SJSA1 (cell line): ENCODE measurements around the gene CDKN2C. TPM values are rescaled to one million over a fixed set of nuclear protein-coding genes. Genes with fewer than 3 reads are reported as not detected.
A peak's percentile ranks its signal among the peaks of the same experiment; 100 is the strongest.
"Not testable (repeated sequence)": the region's sequence is repeated elsewhere in the genome, so short reads cannot be mapped to it uniquely, and the experiment has no call there.

Experiments
- DNase-seq, 2 experiments: peaks; one replicate each; pipeline ENCODE4 v3.0.0-alpha.2; 2015 to 2020; ENCODE audit warnings: low spot score in 2 of 2, low read depth in 1 of 2
- H3K27ac ChIP-seq: fragments of 250-450 bp; sonication (Bioruptor Pico); 2 replicates; pipeline ENCODE4 v1.5.1; 2020; ENCODE audit warnings: mild to moderate bottlenecking, moderate library complexity
- H3K27me3 ChIP-seq: fragments of 250-450 bp; sonication (Bioruptor Pico); replicated peaks from 2 replicates; pipeline ENCODE4 v1.5.1; 2020; ENCODE audit warnings: mild to moderate bottlenecking, moderate library complexity
- H3K36me3 ChIP-seq: fragments of 250-450 bp; sonication (Bioruptor Pico); 2 replicates; pipeline ENCODE4 v1.5.1; 2020; ENCODE audit warnings: mild to moderate bottlenecking
- H3K4me1 ChIP-seq: fragments of 250-450 bp; sonication (Bioruptor Pico); replicated peaks from 2 replicates; pipeline ENCODE4 v1.6.1; 2021; ENCODE audit warnings: mild to moderate bottlenecking
- H3K4me3 ChIP-seq: fragments of 250-450 bp; sonication (Bioruptor Pico); 2 replicates; pipeline ENCODE4 v1.5.1; 2020; ENCODE audit warnings: mild to moderate bottlenecking
- H3K9me3 ChIP-seq: fragments of 250-450 bp; sonication (Bioruptor Pico); replicated peaks from 2 replicates; pipeline ENCODE4 v1.5.1; 2020; ENCODE audit warnings: mild to moderate bottlenecking
- total RNA-seq: library from RNA; depleted of rRNA; stranded (reverse); fragments of >200 nt; shearing (Covaris generic); gene quantifications from 2 replicates; pipeline ENCODE4 v1.2.3, GENCODE V29; 2014; rRNA removed

CDKN2C gene
- total RNA-seq, result 222 and 225 TPM in 2 replicates

DNA sequence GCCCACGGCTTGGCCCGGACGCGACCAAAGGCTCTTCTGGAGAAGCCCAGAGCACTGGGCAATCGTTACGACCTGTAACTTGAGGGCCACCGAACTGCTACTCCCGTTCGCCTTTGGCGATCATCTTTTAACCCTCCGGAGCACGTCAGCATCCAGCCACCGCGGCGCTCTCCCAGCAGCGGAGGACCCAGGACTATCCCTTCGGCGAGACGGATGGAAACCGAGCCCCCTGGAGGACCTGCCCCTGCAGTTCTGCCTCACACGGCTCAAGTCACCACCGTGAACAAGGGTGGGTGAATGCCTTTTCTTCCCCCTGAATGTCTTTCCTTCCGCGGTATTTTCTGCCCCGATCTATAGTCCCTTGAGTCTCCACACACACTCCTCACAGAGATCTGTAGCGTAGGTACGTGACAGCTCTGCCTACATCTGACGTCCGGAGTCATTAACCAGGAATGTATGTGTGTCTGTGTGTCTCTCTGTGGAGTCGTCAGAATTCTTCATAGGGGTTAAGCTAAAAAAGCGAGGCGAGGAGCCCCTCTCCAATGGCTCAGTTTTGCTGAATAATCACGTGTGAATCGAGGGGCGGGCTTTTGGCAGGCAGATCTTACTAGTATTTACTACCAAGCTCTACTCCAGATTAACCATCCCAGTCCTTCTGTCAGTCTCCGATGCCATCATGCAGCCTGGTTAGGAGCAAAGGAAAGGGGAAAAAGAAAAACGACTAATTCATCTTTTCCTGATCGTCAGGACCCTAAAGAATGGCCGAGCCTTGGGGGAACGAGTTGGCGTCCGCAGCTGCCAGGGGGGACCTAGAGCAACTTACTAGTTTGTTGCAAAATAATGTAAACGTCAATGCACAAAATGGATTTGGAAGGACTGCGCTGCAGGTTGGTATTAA lies at the start of gene CDKN2C:
CDKN2C (plus strand) TSS at position 635 of the 898 bp plus-strand sequence; CDS start at position 759, 124 bp downstream.
- DNase-seq, result peak; percentile 91 to 92
- Histone ChIP-seq H3K27me3 (no peaks in the 10 kb centered on the region), H3K27ac (peak within 1 kb of the TSS; percentile 99), H3K4me3 (peak within 1 kb of the TSS; percentile 85), H3K4me1 (peaks cover 8% of the 10 kb centered on the region), H3K9me3 (no peaks in the 10 kb centered on the region), H3K36me3 (peaks cover 66% of the 10 kb centered on the region)

DNA sequence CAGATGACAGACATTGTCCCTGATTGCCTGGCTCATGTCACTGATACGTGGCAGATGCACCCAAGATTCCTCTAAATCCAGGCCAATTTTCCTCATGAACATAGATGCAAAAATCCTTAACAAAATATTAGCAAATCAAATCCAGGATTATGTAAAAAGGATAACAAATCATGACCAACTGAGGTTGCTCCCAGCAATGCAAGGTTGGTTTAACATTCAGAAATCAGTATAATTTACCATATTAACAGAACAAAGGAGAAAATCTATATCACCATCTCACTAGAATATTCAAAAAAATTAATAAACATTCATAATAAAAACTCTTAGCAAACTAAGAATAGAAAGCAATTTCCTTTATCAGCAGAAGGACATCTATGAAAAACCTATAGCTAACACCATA lies 49.6 kb upstream of the CDKN2C start:
- Histone ChIP-seq H3K9me3 (peaks cover 6% of the 10 kb centered on the region; the same call in 1 of the 2 replicates), H3K27me3 (no peaks in the 10 kb centered on the region), H3K27ac (no peak overlapping the region), H3K36me3 (no peaks in the 10 kb centered on the region; the same call in 1 of the 2 replicates), H3K4me3 (no peak overlapping the region), H3K4me1 (no peaks in the 10 kb centered on the region)
- no peak for DNase-seq

DNA sequence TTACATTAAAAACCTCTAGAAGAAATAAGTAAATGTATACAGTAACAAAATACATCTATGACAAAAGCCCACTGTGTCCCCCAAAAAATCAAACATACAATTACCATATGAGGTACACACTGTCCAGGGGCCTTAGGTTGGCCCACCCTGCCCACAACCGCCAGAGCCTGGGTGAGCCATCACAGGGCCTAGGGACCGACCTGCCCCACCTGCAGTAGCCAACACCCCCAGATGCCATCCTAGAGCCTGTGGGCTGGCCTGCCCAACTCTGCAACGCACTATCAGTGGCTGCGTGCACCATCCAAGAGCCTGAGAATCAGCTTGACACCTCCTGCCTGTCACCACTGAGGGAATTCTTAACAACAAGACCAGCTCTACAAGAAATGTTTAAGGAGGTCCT lies 49.0 kb upstream of the CDKN2C start:
- Histone ChIP-seq H3K36me3 (no peaks in the 10 kb centered on the region; the same call in 1 of the 2 replicates), H3K27me3 (no peaks in the 10 kb centered on the region), H3K27ac (no peak overlapping the region), H3K4me1 (no peaks in the 10 kb centered on the region), H3K9me3 (peaks cover 6% of the 10 kb centered on the region; the same call in 1 of the 2 replicates), H3K4me3 (no peak overlapping the region)
- no peak for DNase-seq

DNA sequence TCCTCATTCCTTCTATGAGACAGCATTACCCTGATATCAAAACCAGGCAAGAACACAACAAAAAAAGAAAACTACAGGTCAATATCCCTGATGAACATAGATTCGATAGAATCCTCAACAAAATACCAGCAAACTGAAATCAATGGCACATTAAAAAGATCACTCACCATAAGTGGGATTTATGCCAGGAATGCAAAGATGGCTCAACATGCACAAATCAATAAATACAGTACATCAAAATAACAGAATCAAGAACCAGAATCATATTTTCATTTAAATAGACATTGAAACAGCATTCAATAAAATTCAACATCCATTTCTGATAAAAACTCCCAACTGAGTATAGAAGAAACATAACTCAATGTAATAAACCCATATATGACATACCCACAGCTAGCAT lies 46.5 kb upstream of the CDKN2C start:
- Histone ChIP-seq H3K9me3 (peaks cover 6% of the 10 kb centered on the region; the same call in 1 of the 2 replicates), H3K27me3 (no peaks in the 10 kb centered on the region), H3K27ac (no peak overlapping the region), H3K4me3 (no peak overlapping the region), H3K4me1 (no peaks in the 10 kb centered on the region), H3K36me3 (no peaks in the 10 kb centered on the region; the same call in 1 of the 2 replicates)
- DNase-seq, result no peak

DNA sequence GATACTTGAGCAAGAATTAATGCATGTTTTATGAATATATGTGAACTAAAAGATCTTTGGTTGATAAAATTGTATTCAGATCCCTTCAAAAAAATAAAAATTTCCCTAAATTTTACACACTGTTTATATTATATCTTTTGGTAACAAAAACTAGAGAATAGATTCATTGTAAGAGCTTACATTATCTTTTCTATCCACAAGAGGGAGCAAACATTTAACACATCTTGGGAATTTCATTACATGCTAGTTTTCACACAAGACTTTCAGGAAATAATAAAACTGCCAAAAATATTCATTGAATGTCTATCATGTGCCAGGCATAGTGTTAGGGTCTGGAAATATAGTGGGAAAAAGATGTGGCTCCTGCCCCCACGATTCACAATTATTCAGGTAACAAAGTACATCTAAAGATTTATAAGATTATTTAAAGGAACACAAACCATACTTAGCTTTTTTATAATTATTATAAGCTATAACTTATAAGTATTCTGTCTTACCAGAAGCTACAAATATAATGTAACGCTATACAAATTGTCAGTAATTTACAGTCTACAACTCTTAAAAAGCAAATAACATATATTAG lies 40.6 kb upstream of the CDKN2C start:
- peak in 1 of 2 experiments; percentile 28 for DNase-seq

DNA sequence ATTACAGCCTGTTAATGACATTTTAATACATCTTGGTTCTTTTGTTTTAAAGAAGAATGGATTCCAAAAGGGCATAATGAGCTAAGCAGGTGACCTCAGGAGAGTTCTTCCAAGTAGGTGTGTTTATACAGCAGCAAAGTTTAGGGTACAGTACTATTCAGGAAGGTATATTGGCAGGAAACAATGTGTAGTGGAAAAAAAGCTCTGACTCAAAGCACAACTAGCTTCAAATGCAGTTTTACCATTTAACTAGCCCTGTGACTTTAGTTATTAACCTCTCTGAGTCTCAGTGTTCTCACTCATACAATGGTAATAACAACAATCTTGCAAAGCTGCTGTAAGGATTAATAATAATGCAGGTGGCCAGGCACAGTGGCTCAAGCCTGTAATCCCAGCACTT lies 39.9 kb upstream of the CDKN2C start:
- DNase-seq, result no peak
- H3K27ac ChIP-seq, result no peak overlapping the region
- peaks cover 5% of the 10 kb centered on the region; the same call in 1 of the 2 replicates for H3K4me1 ChIP-seq
- no peaks in the 10 kb centered on the region; the same call in 1 of the 2 replicates for H3K9me3 ChIP-seq
- H3K36me3 ChIP-seq, result no peaks in the 10 kb centered on the region
- H3K4me3 ChIP-seq, result no peak overlapping the region
- no peaks in the 10 kb centered on the region for H3K27me3 ChIP-seq

More for the DNA sequence above, 40.6 kb upstream of the CDKN2C start:
- no peak overlapping the region for H3K27ac ChIP-seq
- H3K36me3 ChIP-seq, result no peaks in the 10 kb centered on the region
- peaks cover 5% of the 10 kb centered on the region; the same call in 1 of the 2 replicates for H3K4me1 ChIP-seq
- H3K27me3 ChIP-seq, result no peaks in the 10 kb centered on the region
- H3K4me3 ChIP-seq, result no peak overlapping the region
- H3K9me3 ChIP-seq, result no peaks in the 10 kb centered on the region; the same call in 1 of the 2 replicates

DNA sequence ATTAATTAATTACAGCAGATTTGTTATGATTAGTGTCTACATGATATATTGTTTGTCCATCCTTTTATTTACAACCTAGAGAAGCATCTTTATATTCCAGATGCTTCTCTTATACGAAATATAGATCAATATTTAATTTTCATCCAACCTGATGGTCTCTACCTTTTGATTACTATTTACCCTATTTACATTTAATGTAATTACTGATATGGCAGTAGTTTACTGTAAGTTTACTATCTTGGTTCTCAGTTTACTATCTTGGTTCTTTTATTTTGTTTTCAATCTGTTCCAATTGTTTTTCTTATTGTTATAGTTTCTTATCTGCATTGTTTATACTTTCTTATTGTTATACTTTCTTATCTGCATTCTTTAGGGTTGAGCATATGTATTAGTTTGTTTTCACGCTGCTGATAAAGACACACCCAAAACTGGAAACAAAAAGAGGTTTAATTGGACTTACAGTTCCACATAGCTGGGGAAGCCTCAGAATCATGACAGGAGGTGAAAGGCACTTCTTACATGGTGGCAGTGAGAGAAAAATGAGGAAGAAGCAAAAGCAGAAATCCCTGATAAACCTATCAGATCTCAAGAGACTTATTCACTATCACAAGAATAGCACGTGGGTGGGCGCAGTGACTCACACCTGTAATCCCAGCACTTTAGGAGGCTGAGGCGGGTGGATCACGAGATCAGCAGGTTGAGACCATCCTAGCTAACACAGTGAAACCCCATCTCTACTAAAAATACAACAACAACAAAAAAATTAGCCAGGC lies 38.9 kb upstream of the CDKN2C start:
- H3K27ac ChIP-seq, result 0 out of 2 replicates have a peak overlapping the region, but pooled peaks have one; percentile 6
- H3K4me1 ChIP-seq, result peaks cover 5% of the 10 kb centered on the region; the same call in 1 of the 2 replicates
- no peaks in the 10 kb centered on the region for H3K27me3 ChIP-seq
- no peaks in the 10 kb centered on the region; the same call in 1 of the 2 replicates for H3K9me3 ChIP-seq
- H3K4me3 ChIP-seq, result no peak overlapping the region
- H3K36me3 ChIP-seq, result no peaks in the 10 kb centered on the region
- peak; percentile 21 to 60 for DNase-seq

DNA sequence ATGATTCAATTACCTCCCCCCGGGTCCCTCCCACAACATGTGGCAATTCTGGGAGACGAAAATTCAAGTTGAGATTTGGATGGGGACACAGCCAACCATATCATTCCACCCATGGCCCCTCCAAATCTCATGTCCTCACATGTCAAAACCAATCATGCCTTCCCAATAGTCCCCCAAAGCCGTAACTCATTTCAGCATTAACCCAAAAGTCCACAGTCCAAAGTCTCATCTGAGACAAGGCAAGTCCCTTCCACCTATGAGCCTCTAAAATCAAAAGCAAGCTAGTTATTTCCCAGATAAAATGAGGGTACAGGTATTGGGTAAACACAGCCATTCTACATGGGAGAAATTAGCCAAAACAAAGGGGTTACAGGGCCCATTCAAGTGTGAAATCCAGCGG lies 38.0 kb upstream of the CDKN2C start:
- H3K27me3 ChIP-seq, H3K9me3 ChIP-seq, H3K36me3 ChIP-seq, H3K27ac ChIP-seq, H3K4me3 ChIP-seq, DNase-seq, H3K4me1 ChIP-seq: not testable (repeated sequence)

DNA sequence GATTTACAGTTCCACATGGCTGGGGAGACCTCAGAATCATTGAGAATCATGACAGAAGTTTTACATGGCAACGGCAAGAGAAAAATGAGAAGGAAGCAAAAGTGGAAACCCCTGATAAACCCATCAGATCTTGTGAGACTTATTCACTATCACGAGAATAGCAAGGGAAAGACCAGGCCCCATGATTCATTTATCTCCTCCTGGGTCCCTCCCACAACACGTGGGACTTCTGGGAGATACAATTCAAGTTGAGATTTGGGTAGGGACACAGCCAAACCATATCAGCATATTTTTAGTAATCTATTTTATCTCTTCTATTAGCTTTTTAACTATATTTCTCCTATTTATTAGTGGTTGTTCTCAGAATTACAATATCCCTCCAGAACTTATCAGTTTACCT lies 36.3 kb upstream of the CDKN2C start:
- not testable (repeated sequence) for H3K9me3 ChIP-seq, H3K4me3 ChIP-seq, DNase-seq, H3K4me1 ChIP-seq, H3K36me3 ChIP-seq, H3K27me3 ChIP-seq, H3K27ac ChIP-seq

DNA sequence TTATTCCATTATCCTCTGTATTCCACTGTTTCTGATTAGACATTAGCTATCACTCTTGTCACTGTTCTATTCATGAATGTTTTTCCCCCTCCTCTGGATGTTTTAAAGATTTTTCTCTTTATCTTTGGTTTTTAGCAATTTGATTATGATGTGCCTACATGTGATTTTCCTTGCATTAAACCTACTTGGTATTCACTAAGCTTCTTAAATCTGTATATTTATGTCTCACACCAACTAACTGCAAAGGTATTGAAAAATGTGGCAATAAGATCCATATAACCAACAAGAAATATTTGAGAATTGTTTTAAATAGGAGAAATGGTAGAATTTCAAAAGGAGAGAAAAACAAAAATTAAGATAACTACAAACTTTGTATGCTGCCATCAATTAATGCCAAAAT lies 35.2 kb upstream of the CDKN2C start:
- H3K9me3 ChIP-seq, result no peaks in the 10 kb centered on the region; the same call in 1 of the 2 replicates
- H3K4me1 ChIP-seq, result peaks cover 5% of the 10 kb centered on the region; the same call in 1 of the 2 replicates
- no peak overlapping the region for H3K4me3 ChIP-seq
- H3K27ac ChIP-seq, result no peak overlapping the region
- H3K27me3 ChIP-seq, result no peaks in the 10 kb centered on the region
- DNase-seq, result no peak
- no peaks in the 10 kb centered on the region for H3K36me3 ChIP-seq

DNA sequence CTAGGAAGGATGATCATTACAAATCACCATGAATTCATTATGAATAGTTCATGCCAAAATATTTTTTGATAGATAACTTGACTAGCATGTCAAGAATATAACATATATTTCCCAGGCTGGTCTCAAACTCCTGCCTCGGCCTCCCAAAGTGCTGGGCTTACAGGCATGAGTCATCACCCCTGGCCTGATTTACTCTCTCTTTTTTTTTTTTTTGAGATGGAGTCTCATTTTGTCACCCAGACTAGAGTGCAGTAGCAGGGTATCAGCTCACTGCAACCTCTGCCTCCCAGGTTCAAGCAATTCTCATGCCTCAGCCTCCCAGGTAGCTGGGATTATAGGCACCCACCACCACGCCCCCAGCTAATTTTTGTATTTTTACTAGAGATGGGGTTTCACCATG lies 34.8 kb upstream of the CDKN2C start:
- not testable (repeated sequence) for H3K36me3 ChIP-seq, H3K4me3 ChIP-seq, H3K9me3 ChIP-seq, H3K27ac ChIP-seq, H3K4me1 ChIP-seq, H3K27me3 ChIP-seq, DNase-seq

DNA sequence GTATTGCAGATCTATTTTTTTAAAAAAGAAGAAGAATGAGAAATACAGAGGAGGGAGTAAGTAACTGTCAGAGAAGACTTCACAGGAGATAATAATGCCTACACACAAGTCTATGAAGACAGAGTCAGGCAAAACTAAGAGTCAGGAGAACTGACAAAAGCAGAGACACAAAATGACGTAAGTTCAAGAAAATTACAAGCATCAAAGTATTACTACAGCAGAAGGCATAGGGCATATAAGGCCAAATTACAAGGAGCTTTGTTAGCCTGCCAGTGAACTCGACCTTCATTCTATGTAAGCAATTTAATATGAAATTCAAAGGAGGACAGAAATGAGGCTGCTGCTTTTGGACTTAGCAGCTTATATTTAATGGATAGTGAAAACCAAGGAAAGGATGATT lies 33.7 kb upstream of the CDKN2C start:
- no peaks in the 10 kb centered on the region; the same call in 1 of the 2 replicates for H3K9me3 ChIP-seq
- H3K27me3 ChIP-seq, result no peaks in the 10 kb centered on the region
- H3K27ac ChIP-seq, result no peak overlapping the region
- no peaks in the 10 kb centered on the region for H3K36me3 ChIP-seq
- DNase-seq, result no peak
- peaks cover 2% of the 10 kb centered on the region; the same call in 1 of the 2 replicates for H3K4me1 ChIP-seq
- H3K4me3 ChIP-seq, result no peak overlapping the region

DNA sequence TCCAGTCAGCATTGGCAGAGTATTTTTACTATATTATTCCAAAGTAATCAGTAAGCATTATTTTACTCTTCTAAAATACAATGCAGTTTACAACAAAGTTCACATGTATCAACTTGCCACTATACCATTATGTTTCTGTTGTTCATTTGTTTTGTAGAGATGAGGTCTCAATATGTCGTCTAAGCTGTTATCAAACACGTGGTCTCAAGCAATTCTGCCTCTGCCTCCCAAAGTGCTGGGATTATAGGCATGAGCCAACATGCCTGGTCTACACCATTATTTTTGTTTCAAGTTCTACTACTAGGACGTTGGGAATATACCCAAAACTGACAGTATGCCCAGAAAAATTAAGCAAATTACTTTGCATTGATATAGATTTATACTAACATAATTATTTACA lies 29.8 kb upstream of the CDKN2C start:
- no peak for DNase-seq
- H3K36me3 ChIP-seq, result peaks cover 4% of the 10 kb centered on the region; the same call in 1 of the 2 replicates
- no peak overlapping the region for H3K27ac ChIP-seq
- no peak overlapping the region for H3K4me3 ChIP-seq
- H3K9me3 ChIP-seq, result no peaks in the 10 kb centered on the region
- H3K27me3 ChIP-seq, result no peaks in the 10 kb centered on the region
- H3K4me1 ChIP-seq, result no peaks in the 10 kb centered on the region
